Measurements from ENCODE around the gene C4orf36.

C4orf36 gene

GRCh38 chr4:86908251-86908657 lies 16.0 kb upstream of the C4orf36 start:
- TF ChIP-seq, protein P1, sequence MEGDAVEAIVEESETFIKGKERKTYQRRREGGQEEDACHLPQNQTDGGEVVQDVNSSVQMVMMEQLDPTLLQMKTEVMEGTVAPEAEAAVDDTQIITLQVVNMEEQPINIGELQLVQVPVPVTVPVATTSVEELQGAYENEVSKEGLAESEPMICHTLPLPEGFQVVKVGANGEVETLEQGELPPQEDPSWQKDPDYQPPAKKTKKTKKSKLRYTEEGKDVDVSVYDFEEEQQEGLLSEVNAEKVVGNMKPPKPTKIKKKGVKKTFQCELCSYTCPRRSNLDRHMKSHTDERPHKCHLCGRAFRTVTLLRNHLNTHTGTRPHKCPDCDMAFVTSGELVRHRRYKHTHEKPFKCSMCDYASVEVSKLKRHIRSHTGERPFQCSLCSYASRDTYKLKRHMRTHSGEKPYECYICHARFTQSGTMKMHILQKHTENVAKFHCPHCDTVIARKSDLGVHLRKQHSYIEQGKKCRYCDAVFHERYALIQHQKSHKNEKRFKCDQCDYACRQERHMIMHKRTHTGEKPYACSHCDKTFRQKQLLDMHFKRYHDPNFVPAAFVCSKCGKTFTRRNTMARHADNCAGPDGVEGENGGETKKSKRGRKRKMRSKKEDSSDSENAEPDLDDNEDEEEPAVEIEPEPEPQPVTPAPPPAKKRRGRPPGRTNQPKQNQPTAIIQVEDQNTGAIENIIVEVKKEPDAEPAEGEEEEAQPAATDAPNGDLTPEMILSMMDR (IDR thresholded peaks at IDR 0.05; ENCODE audit: unreplicated experiment in 3 of 3): no peak
- H3K9me3 Mint-ChIP-seq: no peaks in the 10 kb centered on the region
- no peaks in the 10 kb centered on the region for H3K27me3 Mint-ChIP-seq (ENCODE audit: low read depth)
- H3K4me1 Mint-ChIP-seq: peaks cover 34% of the 10 kb centered on the region
- H3K27ac Mint-ChIP-seq: peak overlapping the region; percentile 18 to 58 (median 32)
- H3K4me3 Mint-ChIP-seq: peak overlapping the region in 2 of 3 experiments; percentile 4 to 7
- H3K36me3 Mint-ChIP-seq (ENCODE audit: low read depth): no peaks in the 10 kb centered on the region

GRCh38 chr4:86901864-86902263 lies 9.6 kb upstream of the C4orf36 start:
- H3K4me1 Mint-ChIP-seq: no peaks in the 10 kb centered on the region
- no peaks in the 10 kb centered on the region for H3K36me3 Mint-ChIP-seq (ENCODE audit: low read depth)
- TF ChIP-seq, protein P1 (IDR thresholded peaks at IDR 0.05; ENCODE audit: unreplicated experiment in 3 of 3): no peak
- H3K9me3 Mint-ChIP-seq: no peaks in the 10 kb centered on the region
- no peaks in the 10 kb centered on the region for H3K27me3 Mint-ChIP-seq (ENCODE audit: low read depth)
- no peak overlapping the region for H3K4me3 Mint-ChIP-seq
- H3K27ac Mint-ChIP-seq: no peak overlapping the region

- Mint-ChIP-seq H3K4me3 (no peak overlapping the region), H3K27ac (no peak overlapping the region), H3K9me3 (no peaks in the 10 kb centered on the region), H3K4me1 (no peaks in the 10 kb centered on the region), H3K36me3 (ENCODE audit: low read depth) (no peaks in the 10 kb centered on the region), H3K27me3 (ENCODE audit: low read depth) (no peaks in the 10 kb centered on the region)
- TF ChIP-seq, protein P1 (IDR thresholded peaks at IDR 0.05; ENCODE audit: unreplicated experiment in 3 of 3): peak in 1 of 3 experiments; percentile 37
Measured at GRCh38 chr4:86898562-86898961, 6.3 kb upstream of the C4orf36 start.

DNA sequence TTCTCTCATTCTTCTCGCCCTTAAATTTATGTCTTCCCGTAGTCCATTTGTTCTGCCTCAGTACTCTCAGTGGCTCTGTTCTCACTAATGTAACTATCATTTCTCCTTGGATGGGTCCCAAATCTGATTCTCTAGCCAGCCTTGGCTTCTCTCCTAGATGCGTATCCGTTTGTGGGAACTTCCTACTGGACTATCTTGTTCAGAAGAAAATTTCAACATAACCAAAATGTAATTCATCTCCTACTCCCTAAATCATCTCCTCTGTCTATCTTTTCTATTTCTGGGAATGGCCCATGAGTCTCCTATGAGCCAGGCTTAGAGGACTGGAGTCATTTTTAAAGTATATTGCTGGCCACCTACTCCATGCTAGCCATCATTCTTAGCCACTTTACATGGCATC lies 4.4 kb upstream of the C4orf36 start:
- Mint-ChIP-seq H3K4me3 (no peak overlapping the region), H3K4me1 (peaks cover 6% of the 10 kb centered on the region), H3K27me3 (ENCODE audit: low read depth) (no peaks in the 10 kb centered on the region), H3K36me3 (ENCODE audit: low read depth) (no peaks in the 10 kb centered on the region), H3K27ac (no peak overlapping the region), H3K9me3 (no peaks in the 10 kb centered on the region)
- TF ChIP-seq, protein P1 (IDR thresholded peaks at IDR 0.05; ENCODE audit: unreplicated experiment in 3 of 3): no peak

DNA sequence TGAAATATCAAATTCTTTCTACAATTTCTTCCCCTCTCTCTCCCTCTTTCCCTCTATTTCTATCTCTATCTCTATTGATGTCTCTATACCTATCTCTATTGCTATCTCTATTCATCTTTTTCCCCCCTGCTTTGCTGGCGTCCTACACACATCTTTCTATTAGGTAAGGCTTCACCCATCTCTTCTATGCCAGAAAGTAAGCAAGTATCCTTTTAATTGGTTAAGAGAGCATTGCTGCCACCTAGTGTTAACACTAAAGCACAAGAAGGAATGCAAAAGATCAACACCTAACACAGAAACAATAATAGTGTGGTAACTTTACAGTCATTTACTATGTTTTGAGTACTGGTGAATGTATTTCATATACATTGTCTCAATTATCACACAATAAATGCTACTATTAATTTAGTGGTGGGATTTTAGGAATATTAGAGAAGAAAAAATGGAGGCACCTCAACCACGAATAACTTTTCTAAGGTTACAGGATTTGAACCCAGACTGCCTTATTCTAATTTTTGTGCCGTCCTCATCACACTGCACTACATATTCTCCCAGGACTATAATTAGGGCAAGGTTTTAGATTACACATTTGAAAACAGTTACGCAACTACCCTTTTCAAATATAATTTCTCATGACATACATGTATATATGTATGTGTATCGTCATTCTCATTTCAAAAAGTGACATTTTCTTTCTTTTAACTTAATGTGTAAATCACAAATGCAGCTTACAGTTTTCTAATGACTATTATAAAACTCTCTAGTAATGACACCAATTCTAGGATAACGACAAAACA lies 3.7 kb upstream of the C4orf36 start:
- no peaks in the 10 kb centered on the region for H3K27me3 Mint-ChIP-seq (ENCODE audit: low read depth)
- H3K9me3 Mint-ChIP-seq: no peaks in the 10 kb centered on the region
- no peak overlapping the region for H3K4me3 Mint-ChIP-seq
- no peaks in the 10 kb centered on the region for H3K36me3 Mint-ChIP-seq (ENCODE audit: low read depth)
- H3K27ac Mint-ChIP-seq: no peak overlapping the region
- TF ChIP-seq, protein P1 (IDR thresholded peaks at IDR 0.05; ENCODE audit: unreplicated experiment in 3 of 3): peak; percentile 76 to 84 (median 80)
- H3K4me1 Mint-ChIP-seq: peaks cover 6% of the 10 kb centered on the region

DNA sequence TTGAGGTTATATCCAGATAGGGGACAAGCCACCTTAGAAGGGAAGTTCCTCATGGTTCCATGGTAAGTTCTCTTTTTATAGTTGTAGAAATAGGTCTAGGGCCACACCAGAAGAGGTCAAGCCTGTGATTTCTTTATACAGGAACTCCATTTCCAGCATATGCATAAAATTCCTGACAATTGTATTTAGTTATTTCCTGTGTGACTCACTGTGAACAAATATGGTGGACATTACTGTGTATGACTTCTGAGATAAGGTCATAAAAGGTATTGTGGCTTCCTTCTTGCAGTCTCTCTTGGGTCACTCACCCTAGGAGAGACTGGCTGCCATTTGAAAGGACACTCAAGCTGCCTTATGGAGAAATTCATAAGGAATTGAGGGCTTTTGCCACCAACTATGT lies 2.2 kb upstream of the C4orf36 start:
- no peaks in the 10 kb centered on the region for H3K36me3 Mint-ChIP-seq (ENCODE audit: low read depth)
- H3K9me3 Mint-ChIP-seq: no peaks in the 10 kb centered on the region
- H3K4me1 Mint-ChIP-seq: peaks cover 6% of the 10 kb centered on the region
- H3K27ac Mint-ChIP-seq: no peak overlapping the region
- peaks cover 5% of the 10 kb centered on the region for H3K27me3 Mint-ChIP-seq (ENCODE audit: low read depth)
- TF ChIP-seq, protein P1 (IDR thresholded peaks at IDR 0.05; ENCODE audit: unreplicated experiment in 3 of 3): no peak
- H3K4me3 Mint-ChIP-seq: peak overlapping the region in 1 of 3 experiments; percentile 44
